Endothelial cell of umbilical vein (primary cell): ENCODE results near the gene TSPAN9. TPM values are rescaled to one million over a fixed set of nuclear protein-coding genes. Genes with fewer than 3 reads are reported as not detected.

ENCODE experiments used
- BruUV-seq: library from RNA; stranded (reverse); fragments of 400-500 nt; replicated peaks from 2 replicates; lab custom pipeline; 2021; lab: Mats Ljungman, UMichigan
- CTCF ChIA-PET: fragments of 300-600, 350-600 bp; sonication (Branson Sonifier 250); formaldehyde crosslinking; loops from one replicate; lab custom pipeline; 2021; ENCODE audit warnings: antibody characterized with exemption, inconsistent platforms; lab: Charles Lee
- POLR2A ChIA-PET: fragments of 300-600, 350-600 bp; sonication (Branson Sonifier 250); formaldehyde crosslinking; loops from one replicate; lab custom pipeline; 2021; ENCODE audit warnings: antibody characterized with exemption, inconsistent platforms; lab: Charles Lee
- DNase-seq: peaks from one replicate; pipeline ENCODE4 v3.0.0-alpha.2; 2011; ENCODE audit warnings: low read depth, low spot score
- FAIRE-seq: peaks from 2 replicates; lab custom pipeline; 2011; peaks lifted over from hg19 to GRCh38; lab: Jason Lieb, UNC
- H2AFZ ChIP-seq: 2 replicates; pipeline ENCODE4 v1.6.0; 2012; ENCODE audit warnings: low read depth, low read length, control low read depth, inconsistent platforms
- H3K27ac ChIP-seq: 2 replicates; pipeline ENCODE4 v1.5.1; 2011; ENCODE audit warnings: low read depth, mild to moderate bottlenecking, control low read depth, low read length, moderate library complexity; ENCODE audit not compliant: insufficient read depth
- H3K27me3 ChIP-seq, 2 experiments: 2 replicates each; pipeline versions ENCODE4 v1.6.0 to v1.6.1; 2011; ENCODE audit warnings: low read length in 2 of 2, mixed read lengths in 1 of 2; ENCODE audit not compliant: control insufficient read depth in 2 of 2, insufficient read depth in 2 of 2
- H3K36me3 ChIP-seq, 2 experiments: 2 replicates in 1 of 2; 3 replicates in 1 of 2; pipeline ENCODE4 v1.5.1; 2011; ENCODE audit warnings: low read length in 2 of 2, mild to moderate bottlenecking in 1 of 2, moderate library complexity in 1 of 2; ENCODE audit not compliant: control insufficient read depth in 2 of 2, insufficient read depth in 2 of 2; ENCODE audit errors: extremely low read depth in 1 of 2
- H3K4me1 ChIP-seq: 3 replicates; pipeline ENCODE4 v1.5.1; 2011; ENCODE audit warnings: mild to moderate bottlenecking, low read length; ENCODE audit not compliant: control insufficient read depth, insufficient read depth; ENCODE audit errors: extremely low read depth
- H3K4me2 ChIP-seq: 2 replicates; pipeline ENCODE4 v1.6.1; 2011; ENCODE audit warnings: low read length, control low read depth, mixed read lengths; ENCODE audit not compliant: insufficient read depth
- H3K4me3 ChIP-seq, 3 experiments: fragments of 200-600 bp in 1 of 3; sonication (generic), shearing (Covaris generic) in 1 of 3; replicated peaks in 1 of 3; 2 replicates each; pipeline ENCODE4 v1.5.1; 2011 to 2016; ENCODE audit warnings: control low read depth in 3 of 3, low read length in 3 of 3, mild to moderate bottlenecking in 2 of 3, inconsistent platforms in 1 of 3, low read depth in 1 of 3, moderate library complexity in 1 of 3; ENCODE audit not compliant: insufficient read depth in 1 of 3
- H3K79me2 ChIP-seq: 2 replicates; pipeline ENCODE4 v1.6.0; 2012; ENCODE audit warnings: low read length, inconsistent platforms; ENCODE audit not compliant: control insufficient read depth, insufficient read depth
- H3K9ac ChIP-seq: replicated peaks from 2 replicates; pipeline ENCODE3; 2011; ENCODE audit warnings: low read length, control low read depth; ENCODE audit not compliant: insufficient read depth; ENCODE audit errors: extremely low read depth
- H3K9me1 ChIP-seq: replicated peaks from 3 replicates; pipeline ENCODE4 v1.6.0; 2011; ENCODE audit warnings: mild to moderate bottlenecking, low read length; ENCODE audit not compliant: control insufficient read depth, insufficient read depth; ENCODE audit errors: extremely low read depth
- H3K9me3 ChIP-seq: replicated peaks from 2 replicates; pipeline ENCODE4 v1.5.1; 2012; ENCODE audit warnings: low read length, inconsistent platforms; ENCODE audit not compliant: control insufficient read depth, insufficient read depth
- H4K20me1 ChIP-seq: replicated peaks from 2 replicates; pipeline ENCODE3; 2011; ENCODE audit warnings: mild to moderate bottlenecking, low read length; ENCODE audit not compliant: control insufficient read depth, insufficient read depth; ENCODE audit errors: extremely low read depth
- EZH2 ChIP-seq: IDR thresholded peaks from 2 replicates; pipeline ENCODE4 v1.6.1; 2012; ENCODE audit warnings: borderline replicate concordance, low read depth, mild to moderate bottlenecking, moderate library complexity, low read length, inconsistent platforms; ENCODE audit not compliant: severe bottlenecking
- FOS ChIP-seq: IDR thresholded peaks from 2 replicates; pipeline ENCODE4 v1.6.1; 2011; ENCODE audit warnings: mild to moderate bottlenecking, low read length, moderate library complexity, borderline replicate concordance; ENCODE audit not compliant: insufficient read depth
- GATA2 ChIP-seq: IDR thresholded peaks from 2 replicates; pipeline ENCODE4 v1.7.0; 2011; ENCODE audit warnings: low read depth, mild to moderate bottlenecking, moderate library complexity, mixed read lengths, low read length; ENCODE audit not compliant: insufficient read length, insufficient read depth
- JUN ChIP-seq: IDR thresholded peaks from 2 replicates; pipeline ENCODE4 v1.6.1; 2011; ENCODE audit warnings: borderline replicate concordance, low read depth; ENCODE audit not compliant: insufficient read length, insufficient read depth
- MYC ChIP-seq: IDR thresholded peaks from one replicate; pipeline ENCODE4 v1.6.1; 2011; ENCODE audit warnings: mild to moderate bottlenecking, low read depth, low read length
- POLR2A ChIP-seq: IDR thresholded peaks from 2 replicates; pipeline ENCODE4 v1.6.1; 2012; ENCODE audit warnings: low read depth, mild to moderate bottlenecking, control low read depth, low read length
- POLR2AphosphoS5 ChIP-seq: IDR thresholded peaks from 2 replicates; pipeline ENCODE4 v1.6.1; 2012; ENCODE audit warnings: low read depth, mild to moderate bottlenecking, control low read depth, low read length, moderate library complexity; ENCODE audit not compliant: insufficient read depth
- dilution Hi-C: fragments of 300-500 bp; cut with MboI; formaldehyde crosslinking; loops from one replicate; pipeline ENCODE4 v1.15.0; 2019; ENCODE audit warnings: low sequenced_read_pairs; ENCODE audit not compliant: extremely low pct_ligation_motif_present
- intact Hi-C: fragments of 100-400 bp; cut with micrococcal nuclease; formaldehyde crosslinking; loops from one replicate; pipeline ENCODE4 v1.10.0; 2022
- polyA plus RNA-seq, 4 experiments: library from polyadenylated mRNA; depleted of rRNA in 3 of 4; stranded (reverse) in 3 of 4; unstranded in 1 of 4; fragments of >200 nt; gene quantifications; 2 replicates each; pipeline versions ENCODE4 v1.2.1 to v1.2.3, GENCODE V29; 2011 to 2012; ENCODE audit warnings: missing spikeins in 1 of 4
- total RNA-seq: library from RNA; stranded (reverse); gene quantifications from 2 replicates; pipeline ENCODE4 v1.2.3, GENCODE V29; 2021
- TF ChIP-seq, protein P1 (sequence below): IDR thresholded peaks from 2 replicates; pipeline ENCODE4 v1.6.1; 2011; ENCODE audit not compliant: insufficient read depth, insufficient read length
- TF ChIP-seq, protein P2 (sequence below), 2 donors: IDR thresholded peaks; 1 replicate in 1 of 2; 2 replicates in 1 of 2; pipeline ENCODE4 v1.5.1; 2011; ENCODE audit warnings: low read length in 2 of 2, mild to moderate bottlenecking in 2 of 2, moderate library complexity in 2 of 2, control low read depth in 1 of 2, inconsistent platforms in 1 of 2, low read depth in 1 of 2; ENCODE audit not compliant: insufficient read depth in 1 of 2; ENCODE audit errors: extremely low read depth in 1 of 2

TSPAN9 gene
- total and polyA plus RNA-seq, 2 donors (not counting 3 experiments of a cell fraction or from before 2014, with no cell fraction given) = 43.3 to 66.8 TPM

DNA sequence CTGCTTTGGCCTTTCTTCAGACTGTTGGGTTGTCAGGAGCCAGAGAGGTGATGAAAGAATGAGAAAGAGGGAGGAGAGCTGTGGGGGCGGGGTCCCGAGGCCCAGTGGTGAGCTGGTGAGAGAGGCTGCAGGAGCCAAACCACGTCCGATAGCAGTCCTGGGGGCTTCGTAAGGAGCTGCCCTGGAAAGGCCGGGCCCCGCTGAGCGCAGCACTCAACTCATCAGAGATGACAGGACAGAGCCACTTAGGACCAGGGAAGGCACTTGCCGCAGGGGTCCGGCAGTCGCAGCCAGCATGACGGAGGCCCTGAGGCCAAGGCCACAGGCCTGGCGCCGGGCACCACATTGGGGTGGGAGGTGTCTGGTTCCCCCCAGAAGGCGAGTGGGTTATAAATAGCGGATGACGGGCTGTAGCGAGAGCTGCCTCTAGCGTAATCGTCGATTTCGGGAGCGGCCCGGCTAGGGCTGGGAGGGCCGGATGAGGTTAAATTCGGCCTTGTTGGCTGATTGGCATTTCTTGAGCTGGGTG lies 179.0 kb downstream of the TSPAN9 start:
- Histone ChIP-seq H3K4me1 (no peaks in the 10 kb centered on the region), H4K20me1 (no peaks in the 10 kb centered on the region), H3K4me2 (no peak overlapping the region), H3K4me3 (no peak overlapping the region), H3K79me2 (no peaks in the 10 kb centered on the region), H3K27ac (no peak overlapping the region), H3K36me3 (no peaks in the 10 kb centered on the region), H2AFZ (no peak overlapping the region), H3K9ac (no peak overlapping the region), H3K9me3 (no peaks in the 10 kb centered on the region), H3K27me3 (no peaks in the 10 kb centered on the region), H3K9me1 (no peaks in the 10 kb centered on the region)
- POLR2A ChIA-PET = no interaction called here
- dilution Hi-C loops = no loop called here
- DNase-seq (no peak), FAIRE-seq (no peak)
- intact Hi-C loops = no loop called here
- TF ChIP-seq POLR2AphosphoS5 (no peak), EZH2 (no peak), JUN (no peak), FOS (no peak), POLR2A (no peak), MYC (no peak), GATA2 (no peak)
- TF ChIP-seq, protein P1, sequence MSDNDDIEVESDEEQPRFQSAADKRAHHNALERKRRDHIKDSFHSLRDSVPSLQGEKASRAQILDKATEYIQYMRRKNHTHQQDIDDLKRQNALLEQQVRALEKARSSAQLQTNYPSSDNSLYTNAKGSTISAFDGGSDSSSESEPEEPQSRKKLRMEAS = no peak
- TF ChIP-seq, protein P2, sequence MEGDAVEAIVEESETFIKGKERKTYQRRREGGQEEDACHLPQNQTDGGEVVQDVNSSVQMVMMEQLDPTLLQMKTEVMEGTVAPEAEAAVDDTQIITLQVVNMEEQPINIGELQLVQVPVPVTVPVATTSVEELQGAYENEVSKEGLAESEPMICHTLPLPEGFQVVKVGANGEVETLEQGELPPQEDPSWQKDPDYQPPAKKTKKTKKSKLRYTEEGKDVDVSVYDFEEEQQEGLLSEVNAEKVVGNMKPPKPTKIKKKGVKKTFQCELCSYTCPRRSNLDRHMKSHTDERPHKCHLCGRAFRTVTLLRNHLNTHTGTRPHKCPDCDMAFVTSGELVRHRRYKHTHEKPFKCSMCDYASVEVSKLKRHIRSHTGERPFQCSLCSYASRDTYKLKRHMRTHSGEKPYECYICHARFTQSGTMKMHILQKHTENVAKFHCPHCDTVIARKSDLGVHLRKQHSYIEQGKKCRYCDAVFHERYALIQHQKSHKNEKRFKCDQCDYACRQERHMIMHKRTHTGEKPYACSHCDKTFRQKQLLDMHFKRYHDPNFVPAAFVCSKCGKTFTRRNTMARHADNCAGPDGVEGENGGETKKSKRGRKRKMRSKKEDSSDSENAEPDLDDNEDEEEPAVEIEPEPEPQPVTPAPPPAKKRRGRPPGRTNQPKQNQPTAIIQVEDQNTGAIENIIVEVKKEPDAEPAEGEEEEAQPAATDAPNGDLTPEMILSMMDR (IDR thresholded peaks at IDR 0.05; ENCODE audit: extremely low read depth in 1 of 2, insufficient read depth in 1 of 2, low read depth in 1 of 2, low read length in 2 of 2) = no peak
- CTCF ChIA-PET = interaction anchor here (1.3 kb wide), 1 partner anchor 19 kb away, joined by 6 read pairs; no protein-coding TSS in a partner anchor
- BruUV-seq = no TSS peak
